Stimulated activated CD8-positive, alpha-beta memory T cell treated with anti-CD3 and anti-CD28 coated beads, Interleukin-4, amount 100 ng/mL, for 48 hours (primary cell): ENCODE measurements around the gene IQCE.

Experiments
- DNase-seq: peaks from one replicate; pipeline ENCODE4 v3.0.0-alpha.2; 2020

The IQCE gene

GRCh38 chr7:2621061-2621828, 62.5 kb downstream of the IQCE start:
- DNase-seq = no peak

- no peak for DNase-seq
Measured at GRCh38 chr7:2621948-2622640, 63.3 kb downstream of the IQCE start.

GRCh38 chr7:2622869-2623697, 64.3 kb downstream of the IQCE start:
- no peak for DNase-seq

- no peak for DNase-seq
Measured at GRCh38 chr7:2623698-2624014, 64.9 kb downstream of the IQCE start.

- DNase-seq = no peak
Measured at GRCh38 chr7:2624293-2624886, 65.6 kb downstream of the IQCE start.

- no peak for DNase-seq
Measured at GRCh38 chr7:2626498-2627117, 67.8 kb downstream of the IQCE start.

GRCh38 chr7:2627258-2628129, 68.7 kb downstream of the IQCE start:
- DNase-seq = no peak

GRCh38 chr7:2628130-2628482, 69.3 kb downstream of the IQCE start:
- DNase-seq = no peak

- DNase-seq = no peak
Measured at GRCh38 chr7:2628891-2629290, 70.1 kb downstream of the IQCE start.

GRCh38 chr7:2629746-2630681, 71.2 kb downstream of the IQCE start:
- no peak for DNase-seq

GRCh38 chr7:2631946-2632732, 73.4 kb downstream of the IQCE start, which contains the start of gene TTYH3:
Gene TTYH3, plus strand, starts transcription at chr7:2631986. Its CDS starts 170 bp downstream, at chr7:2632156.
- DNase-seq = peak; percentile 73

GRCh38 chr7:2632733-2633537, 74.2 kb downstream of the IQCE start:
- peak; percentile 54 for DNase-seq

GRCh38 chr7:2633538-2634266, 74.9 kb downstream of the IQCE start:
- peak; percentile 59 for DNase-seq

GRCh38 chr7:2634267-2635145, 75.7 kb downstream of the IQCE start:
- DNase-seq = no peak

GRCh38 chr7:2635148-2635668, 76.4 kb downstream of the IQCE start:
- DNase-seq = no peak

GRCh38 chr7:2635810-2636701, 77.3 kb downstream of the IQCE start:
- no peak for DNase-seq
